ENCODE data around the gene OXCT2. TPM values are rescaled to one million over a fixed set of nuclear protein-coding genes. Genes with fewer than 3 reads are reported as not detected.

OXCT2 gene
- polyA plus RNA-seq, 1 of the 3 experiments (the other 2 are of a cell fraction) = 0.44 TPM

GRCh38 chr1:39751595-39751994, 19.6 kb downstream of the OXCT2 start (continued):
- no peak for TF ChIP-seq CTCF (IDR thresholded peaks at IDR 0.05)
- no peak for TF ChIP-seq GABPA (IDR thresholded peaks at IDR 0.05; ENCODE audit: low read depth)
- TF ChIP-seq YY1 (IDR thresholded peaks at IDR 0.05; ENCODE audit: low read depth) = no peak
- TF ChIP-seq TAF1 (IDR thresholded peaks at IDR 0.05; ENCODE audit: borderline replicate concordance, low read depth, low read length) = no peak
- no peak for TF ChIP-seq GATA2 (CRISPR knock-in tag; IDR thresholded peaks at IDR 0.05)
- TF ChIP-seq FOSL2 (IDR thresholded peaks at IDR 0.05; ENCODE audit: borderline replicate concordance, low read depth) = no peak
- no peak for TF ChIP-seq FOXJ3 (CRISPR knock-in tag; IDR thresholded peaks at IDR 0.05)
- no peak for TF ChIP-seq REST (IDR thresholded peaks at IDR 0.05; ENCODE audit: low read depth, low read length)

GRCh38 chr1:39745016-39745670, 26.0 kb downstream of the OXCT2 start:
- H3K9ac ChIP-seq = no peak overlapping the region

More at GRCh38 chr1:39745016-39745670, 26.0 kb downstream of the OXCT2 start:
- Histone ChIP-seq H3K4me3 (ENCODE audit: low read depth in 2 of 2, low read length in 1 of 2) (no peak overlapping the region), H3K79me2 (ENCODE audit: insufficient read depth) (peaks cover 10% of the 10 kb centered on the region; the same call in 1 of the 2 replicates), H2AFZ (ENCODE audit: low read depth) (no peak overlapping the region), H3F3A (replicated peaks; ENCODE audit: insufficient read depth) (no peaks in the 10 kb centered on the region), H3K4me2 (no peak overlapping the region), H3K9me2 (no peaks in the 10 kb centered on the region), H4K20me1 (ENCODE audit: insufficient read depth) (no peaks in the 10 kb centered on the region), H3K27me3 (ENCODE audit: insufficient read depth) (no peaks in the 10 kb centered on the region), H3K9me3 (no peaks in the 10 kb centered on the region), H3K36me3 (replicated peaks in 1 of 2; ENCODE audit: control insufficient read depth in 1 of 2, insufficient read depth in 2 of 2, low read length in 1 of 2) (peaks cover 74 to 82% of the 10 kb centered on the region in 2 experiments), H3K27ac (ENCODE audit: low read depth in 2 of 2, low read length in 1 of 2) (no peak overlapping the region), H3K4me1 (ENCODE audit: control insufficient read depth in 1 of 2, insufficient read depth in 2 of 2, low read depth in 1 of 2, low read length in 1 of 2) (peaks cover 0 to 5% of the 10 kb centered on the region in 2 experiments; a peak in 2 of 4 replicates)
- no peak for DNase-seq
- over 99% methylated on average over 13 of the region's 16 CpGs for WGBS (ENCODE audit: low lambda C conversion rate)
- CTCF ChIA-PET = no interaction called here
- TF ChIP-seq CTCF (IDR thresholded peaks at IDR 0.05) = no peak
- no peak for TF ChIP-seq EZH2phosphoT487 (IDR thresholded peaks at IDR 0.05; ENCODE audit: borderline replicate concordance, low read depth)
- no peak for TF ChIP-seq IRF3 (IDR thresholded peaks at IDR 0.05; ENCODE audit: low read depth, low read length)
- no peak for TF ChIP-seq RFX5 (IDR thresholded peaks at IDR 0.05; ENCODE audit: low read length)
- POLR2A ChIA-PET = no interaction called here
